GM21825 (cell line): ENCODE results near the gene TSGA10.
A peak's percentile ranks its signal among the peaks of the same experiment; 100 is the strongest.
"Not testable (repeated sequence)": the region's sequence is repeated elsewhere in the genome, so short reads cannot be mapped to it uniquely, and the experiment has no call there.

Experiments used
- ATAC-seq: cut with Tn5 transposase; IDR thresholded peaks from one replicate; pipeline ENCODE4 v1.9.1; 2021; ENCODE audit warnings: mild to moderate bottlenecking, moderate library complexity; ENCODE audit not compliant: unreplicated experiment

The TSGA10 gene

GRCh38 chr2:99153921-99154604 is 679 bp downstream of the TSGA10 start:
- no peak for ATAC-seq

GRCh38 chr2:99152199-99152895 is 2.4 kb downstream of the TSGA10 start:
- ATAC-seq, result no peak

- ATAC-seq, result no peak
Observed at GRCh38 chr2:99150706-99151105, 4.0 kb downstream of the TSGA10 start.

- peak; percentile 90 for ATAC-seq
Observed at GRCh38 chr2:99141110-99142108, 13.3 kb downstream of the TSGA10 start, which contains the start of gene C2orf15. TSS of gene C2orf15 (plus strand) at chr2:99141707. CDS start at chr2:99150559, 8,852 bp downstream.

GRCh38 chr2:99140860-99141109 is 14.0 kb downstream of the TSGA10 start:
- peak; percentile 35 for ATAC-seq

- ATAC-seq, result no peak
Observed at GRCh38 chr2:99140056-99140859, 14.5 kb downstream of the TSGA10 start.

GRCh38 chr2:99139003-99139402 is 15.7 kb downstream of the TSGA10 start:
- no peak for ATAC-seq

- ATAC-seq, result not testable (repeated sequence)
Observed at GRCh38 chr2:99135044-99135556, 19.6 kb downstream of the TSGA10 start.

- no peak for ATAC-seq
Observed at GRCh38 chr2:99127981-99128380, 26.8 kb downstream of the TSGA10 start.

GRCh38 chr2:99112617-99113016 is 42.1 kb downstream of the TSGA10 start:
- ATAC-seq, result no peak

- ATAC-seq, result no peak
Observed at GRCh38 chr2:99111945-99112344, 42.8 kb downstream of the TSGA10 start.

- ATAC-seq, result no peak
Observed at GRCh38 chr2:99111236-99111635, 43.5 kb downstream of the TSGA10 start.

- no peak for ATAC-seq
Observed at GRCh38 chr2:99106913-99107312, 47.8 kb downstream of the TSGA10 start.

GRCh38 chr2:99104006-99104405 is 50.7 kb downstream of the TSGA10 start:
- ATAC-seq, result no peak

- ATAC-seq, result no peak
Observed at GRCh38 chr2:99101697-99102096, 53.0 kb downstream of the TSGA10 start.

GRCh38 chr2:99096728-99097127 is 58.0 kb downstream of the TSGA10 start:
- no peak for ATAC-seq

- ATAC-seq, result no peak
Observed at GRCh38 chr2:99088017-99088416, 66.7 kb downstream of the TSGA10 start.

- ATAC-seq, result no peak
Observed at GRCh38 chr2:99086385-99086784, 68.4 kb downstream of the TSGA10 start.

- ATAC-seq, result no peak
Observed at GRCh38 chr2:99085421-99085820, 69.3 kb downstream of the TSGA10 start.

GRCh38 chr2:99084256-99084655 is 70.5 kb downstream of the TSGA10 start:
- no peak for ATAC-seq
